ENCODE measurements around the gene AKAP13. TPM values are rescaled to one million over a fixed set of nuclear protein-coding genes. Genes with fewer than 3 reads are reported as not detected.

The AKAP13 gene
- total and polyA plus RNA-seq, 2 of the 13 experiments (the other 11 are each of a cell fraction or from before 2014, with no cell fraction given) = 6.7 to 27.1 TPM

DNA sequence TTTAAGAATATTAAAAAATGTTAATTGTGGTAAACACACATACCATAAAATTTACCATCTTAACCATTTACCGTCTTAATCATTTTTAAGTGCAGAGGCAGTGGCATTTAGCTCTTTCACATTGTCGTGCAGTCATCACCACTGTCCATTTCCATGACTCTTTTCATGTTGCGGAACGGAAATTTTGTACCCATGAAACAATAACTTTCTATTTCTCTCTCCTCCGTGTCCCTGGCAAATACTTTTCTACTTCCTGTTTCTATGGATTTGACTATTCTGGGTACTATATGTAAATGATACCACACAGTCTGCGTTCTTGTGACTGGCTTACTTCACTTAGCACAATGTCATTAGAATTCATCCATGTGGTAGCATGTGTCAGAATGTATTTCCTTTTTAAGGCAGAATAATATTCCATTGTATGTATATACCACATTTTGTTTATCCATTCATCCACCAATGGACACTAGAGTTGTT lies 27.9 kb downstream of the AKAP13 start:
- POLR2A ChIA-PET = no interaction called here
- Histone ChIP-seq H4K20me1 (ENCODE audit: insufficient read depth, low read length) (no peaks in the 10 kb centered on the region), H3K9ac (ENCODE audit: insufficient read depth, low read depth, low read length) (no peak overlapping the region), H3K79me2 (ENCODE audit: insufficient read depth, low read length) (peaks cover 68% of the 10 kb centered on the region), H3K36me3 (replicated peaks in 1 of 2; ENCODE audit: control insufficient read depth in 1 of 2, insufficient read depth in 2 of 2, low read length in 2 of 2) (no peaks in the 10 kb centered on the region), H3K4me3 (replicated peaks in 1 of 3; ENCODE audit: insufficient read depth in 1 of 3, low read depth in 2 of 3, low read length in 3 of 3) (no peak overlapping the region), H3K9me3 (ENCODE audit: low read length) (no peaks in the 10 kb centered on the region), H2AFZ (ENCODE audit: low read length) (no peak overlapping the region), H3K27me3 (ENCODE audit: control insufficient read depth in 1 of 2, insufficient read depth in 2 of 2, low read length in 2 of 2) (no peaks in the 10 kb centered on the region), H3K4me1 (ENCODE audit: insufficient read depth, low read length) (peaks cover 41% of the 10 kb centered on the region), H3K27ac (ENCODE audit: extremely low read length, insufficient read depth, low read length) (no peak overlapping the region), H3K4me2 (ENCODE audit: low read depth, low read length) (no peak overlapping the region)
- intact Hi-C loops (cut with micrococcal nuclease; ENCODE audit: unreplicated experiment) (no loop called here), in situ Hi-C loops (cut with HindIII; ENCODE audit: extremely low pct_ligation_motif_present, low pct_unique_long_range_greater_than_20kb) (no loop called here)
- TF ChIP-seq ZNF451 (CRISPR knock-in tag; IDR thresholded peaks at IDR 0.05) (no peak), ZNF878 (CRISPR knock-in tag; IDR thresholded peaks at IDR 0.05) (no peak), UBTF (CRISPR knock-in tag; IDR thresholded peaks at IDR 0.05) (no peak), YY1 (IDR thresholded peaks at IDR 0.05; ENCODE audit: insufficient read depth, insufficient replicate concordance, low read depth, low read length) (no peak), IRF1 (CRISPR knock-in tag; IDR thresholded peaks at IDR 0.05; ENCODE audit: low read depth) (no peak), NCOR1 (IDR thresholded peaks at IDR 0.05; ENCODE audit: borderline replicate concordance, low read length) (no peak), PHB2 (IDR thresholded peaks at IDR 0.05; ENCODE audit: partially characterized antibody) (no peak), ZNF10 (CRISPR knock-in tag; IDR thresholded peaks at IDR 0.05; ENCODE audit: borderline replicate concordance, low read depth) (no peak), DMAP1 (CRISPR knock-in tag; IDR thresholded peaks at IDR 0.05) (no peak), RAD21 (CRISPR knock-in tag; IDR thresholded peaks at IDR 0.05) (no peak), CBX1 (IDR thresholded peaks at IDR 0.05; ENCODE audit: low read depth) (no peak), MAFG (CRISPR knock-in tag; IDR thresholded peaks at IDR 0.05) (no peak), GABPA (IDR thresholded peaks at IDR 0.05; ENCODE audit: low read depth, low read length) (no peak), GABPA (CRISPR knock-in tag; IDR thresholded peaks at IDR 0.05; ENCODE audit: low read depth) (no peak), ZNF569 (CRISPR knock-in tag; IDR thresholded peaks at IDR 0.05; ENCODE audit: borderline replicate concordance) (no peak), ZNF180 (CRISPR knock-in tag; IDR thresholded peaks at IDR 0.05; ENCODE audit: borderline replicate concordance, low read depth) (no peak), KLF6 (CRISPR knock-in tag; IDR thresholded peaks at IDR 0.05) (no peak), ZNF564 (CRISPR knock-in tag; IDR thresholded peaks at IDR 0.05) (no peak)
- TF ChIP-seq, protein P1, sequence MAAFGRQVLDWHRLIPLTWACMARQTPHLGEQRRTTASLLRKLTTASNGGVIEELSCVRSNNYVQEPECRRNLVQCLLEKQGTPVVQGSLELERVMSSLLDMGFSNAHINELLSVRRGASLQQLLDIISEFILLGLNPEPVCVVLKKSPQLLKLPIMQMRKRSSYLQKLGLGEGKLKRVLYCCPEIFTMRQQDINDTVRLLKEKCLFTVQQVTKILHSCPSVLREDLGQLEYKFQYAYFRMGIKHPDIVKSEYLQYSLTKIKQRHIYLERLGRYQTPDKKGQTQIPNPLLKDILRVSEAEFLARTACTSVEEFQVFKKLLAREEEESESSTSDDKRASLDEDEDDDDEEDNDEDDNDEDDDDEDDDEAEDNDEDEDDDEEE (CRISPR knock-in tag; IDR thresholded peaks at IDR 0.05) = no peak
- no peak for FAIRE-seq
- ATAC-seq = no peak
- CTCF ChIA-PET (ENCODE audit: low intra/inter-chr PET ratio, low total read pairs) = no interaction called here
- WGBS (ENCODE audit: low lambda C conversion rate) = 96% methylated on average over 6 of the region's 6 CpGs
- BruUV-seq (replicated peaks) = no TSS peak
- no peak for DNase-seq (ENCODE audit: low spot score)
